Measurements from ENCODE around the gene INHBB. TPM values are rescaled to one million over a fixed set of nuclear protein-coding genes. Genes with fewer than 3 reads are reported as not detected.

Gene INHBB
- total RNA-seq, 1 experiment from 2014 or later = 0.27 TPM

- no peaks in the 10 kb centered on the region for H3K27me3 ChIP-seq (ENCODE audit: insufficient read depth, low read length)
- ChIA-PET CTCF (interaction anchor here (0.8 to 3.5 kb wide), 3 partner anchors 209 to 336 kb away, joined by 4 to 32 read pairs (median 14); no protein-coding TSS in a partner anchor), POLR2A (interaction anchor here (1.4 kb wide), 1 partner anchor 731 kb away, joined by 3 read pairs; no protein-coding TSS in a partner anchor), RAD21 (ENCODE audit: low non-redundant PET in 1 of 2, low total read pairs in 2 of 2, uncharacterized antibody in 2 of 2, unreplicated experiment in 2 of 2) (interaction anchor here (0.7 kb wide), 2 partner anchors 329 to 337 kb away, joined by 6 to 7 read pairs; no protein-coding TSS in a partner anchor)
- no peaks in the 10 kb centered on the region for H3K9me3 ChIP-seq (ENCODE audit: control insufficient read depth in 1 of 2, insufficient read depth in 1 of 2, low read depth in 1 of 2, low read length in 2 of 2)
- H3K9me2 ChIP-seq (ENCODE audit: insufficient read depth) = no peaks in the 10 kb centered on the region
- ATAC-seq (peak; percentile 20), DNase-seq (ENCODE audit: low read depth, low spot score) (no peak)
- peak overlapping the region; percentile 38 to 57 for H3K4me3 ChIP-seq (replicated peaks in 1 of 2; ENCODE audit: low read depth in 1 of 2, low read length in 2 of 2)
- no peaks in the 10 kb centered on the region for H3K36me3 ChIP-seq (ENCODE audit: control insufficient read depth in 1 of 2, insufficient read depth in 2 of 2, low read length in 2 of 2)
- intact Hi-C loops (cut with micrococcal nuclease) = loop anchor here (10.0 kb wide), 2 partner anchors 90 to 180 kb away; no protein-coding TSS in a partner anchor
- BruUV-seq (replicated peaks) = no TSS peak
- H3K27ac ChIP-seq (ENCODE audit: low read depth, low read length) = no peak overlapping the region
- H3K4me2 ChIP-seq (ENCODE audit: low read length) = peak overlapping the region; percentile 91
- no peak for TF ChIP-seq TCF7L2 (IDR thresholded peaks at IDR 0.05; ENCODE audit: borderline replicate concordance, extremely low read depth, insufficient read depth, insufficient read length)
- no peak for TF ChIP-seq POLR2AphosphoS5 (IDR thresholded peaks at IDR 0.05; ENCODE audit: low read depth, low read length)
- TF ChIP-seq FOSL1 (IDR thresholded peaks at IDR 0.05; ENCODE audit: low read depth) = no peak
- no peaks in the 10 kb centered on the region for H3K79me2 ChIP-seq (ENCODE audit: insufficient read depth, low read length)
- no peak overlapping the region for H2AFZ ChIP-seq (ENCODE audit: low read depth, low read length, poor library complexity, severe bottlenecking)
- no peaks in the 10 kb centered on the region for H4K20me1 ChIP-seq (ENCODE audit: insufficient read depth)
- peak overlapping the region; percentile 20; the same call in 1 of the 2 replicates for H3K9ac ChIP-seq (ENCODE audit: low read length)
- peaks cover 0 to 23% of the 10 kb centered on the region in 2 experiments; a peak in 2 of 4 replicates for H3K4me1 ChIP-seq (ENCODE audit: control insufficient read depth in 1 of 2, insufficient read depth in 2 of 2, low read length in 2 of 2)
Observed at GRCh38 chr2:120344214-120344975, 1.5 kb upstream of the INHBB start.

- H3K4me1 ChIP-seq (ENCODE audit: control insufficient read depth in 1 of 2, insufficient read depth in 2 of 2, low read length in 2 of 2) = peaks cover 0 to 23% of the 10 kb centered on the region in 2 experiments; a peak in 2 of 4 replicates
- H3K36me3 ChIP-seq (ENCODE audit: control insufficient read depth in 1 of 2, insufficient read depth in 2 of 2, low read length in 2 of 2) = no peaks in the 10 kb centered on the region
- peak overlapping the region; percentile 38 to 57 for H3K4me3 ChIP-seq (replicated peaks in 1 of 2; ENCODE audit: low read depth in 1 of 2, low read length in 2 of 2)
- ChIA-PET POLR2A (interaction anchor here (1.4 kb wide), 1 partner anchor 730 kb away, joined by 3 read pairs; no protein-coding TSS in a partner anchor), CTCF (interaction anchor here (0.7 to 3.5 kb wide), 4 partner anchors 92 to 336 kb away, joined by 3 to 32 read pairs (median 9); no protein-coding TSS in a partner anchor), RAD21 (ENCODE audit: low non-redundant PET in 1 of 2, low total read pairs in 2 of 2, uncharacterized antibody in 2 of 2, unreplicated experiment in 2 of 2) (interaction anchor here (0.7 kb wide), 2 partner anchors 328 to 336 kb away, joined by 6 to 7 read pairs; no protein-coding TSS in a partner anchor)
- H3K79me2 ChIP-seq (ENCODE audit: insufficient read depth, low read length) = no peaks in the 10 kb centered on the region
- BruUV-seq (replicated peaks) = no TSS peak
- no peaks in the 10 kb centered on the region for H4K20me1 ChIP-seq (ENCODE audit: insufficient read depth)
- no peaks in the 10 kb centered on the region for H3K9me2 ChIP-seq (ENCODE audit: insufficient read depth)
- peak overlapping the region; percentile 91 for H3K4me2 ChIP-seq (ENCODE audit: low read length)
- peak; percentile 42 for ATAC-seq
- no peak for DNase-seq (ENCODE audit: low read depth, low spot score)
- peak overlapping the region; percentile 20; the same call in 1 of the 2 replicates for H3K9ac ChIP-seq (ENCODE audit: low read length)
- H3K27ac ChIP-seq (ENCODE audit: low read depth, low read length) = no peak overlapping the region; the same call in 1 of the 2 replicates
- H3K27me3 ChIP-seq (ENCODE audit: insufficient read depth, low read length) = no peaks in the 10 kb centered on the region
- TF ChIP-seq EZH2phosphoT487 (IDR thresholded peaks at IDR 0.05; ENCODE audit: borderline replicate concordance) (0 out of 2 replicates have a peak, but pooled peaks have one; percentile 62), ZFX (IDR thresholded peaks at IDR 0.05) (peak; percentile 62; the same call in 1 of the 2 replicates), RAD21 (IDR thresholded peaks at IDR 0.05; ENCODE audit: low read depth) (no peak)
- H2AFZ ChIP-seq (ENCODE audit: low read depth, low read length, poor library complexity, severe bottlenecking) = no peak overlapping the region
- no peaks in the 10 kb centered on the region for H3K9me3 ChIP-seq (ENCODE audit: control insufficient read depth in 1 of 2, insufficient read depth in 1 of 2, low read depth in 1 of 2, low read length in 2 of 2)
- intact Hi-C loops (cut with micrococcal nuclease) = loop anchor here (10.0 kb wide), 2 partner anchors 90 to 180 kb away; no protein-coding TSS in a partner anchor
Observed at GRCh38 chr2:120344976-120345581, 857 bp upstream of the INHBB start.

All from HCT116 (cell line).